MCF 10A (cell line): ENCODE results near the gene GABRA5. TPM values are rescaled to one million over a fixed set of nuclear protein-coding genes. Genes with fewer than 3 reads are reported as not detected.

Source experiments
- BruUV-seq: library from RNA; stranded (reverse); fragments of 400-500 nt; replicated peaks from 2 replicates; lab custom pipeline; 2021; lab: Mats Ljungman, UMichigan
- CTCF ChIA-PET: fragments of 300-600 bp; sonication (Branson Sonifier 250); formaldehyde crosslinking; extraction: SDS; loops from one replicate; lab custom pipeline; 2021; ENCODE audit warnings: antibody characterized with exemption, inconsistent platforms; lab: Yijun Ruan, JAX
- POLR2A ChIA-PET: fragments of 300-600, 350-650 bp; sonication (Branson Sonifier 250); formaldehyde crosslinking; extraction: SDS; loops from one replicate; lab custom pipeline; 2020; ENCODE audit warnings: antibody characterized with exemption, inconsistent platforms; lab: Yijun Ruan, JAX
- DNase-seq: peaks from one replicate; pipeline ENCODE4 v3.0.0-alpha.2; 2018; ENCODE audit not compliant: unreplicated experiment
- H3K27ac Mint-ChIP-seq: one replicate; pipeline ENCODE4 v1.8.0; 2022; ENCODE audit warnings: mild to moderate bottlenecking, low read depth, mixed read lengths; ENCODE audit not compliant: unreplicated experiment
- H3K27me3 Mint-ChIP-seq: one replicate; pipeline ENCODE4 v1.8.0; 2022; ENCODE audit warnings: mixed read lengths; ENCODE audit not compliant: insufficient read depth, unreplicated experiment
- H3K36me3 Mint-ChIP-seq: one replicate; pipeline ENCODE4 v1.8.0; 2022; ENCODE audit warnings: mild to moderate bottlenecking, moderate library complexity, mixed read lengths; ENCODE audit not compliant: insufficient read depth, unreplicated experiment
- H3K4me1 Mint-ChIP-seq: one replicate; pipeline ENCODE4 v1.8.0; 2022; ENCODE audit warnings: mixed read lengths; ENCODE audit not compliant: insufficient read depth, unreplicated experiment
- H3K4me3 Mint-ChIP-seq: one replicate; pipeline ENCODE4 v1.8.0; 2022; ENCODE audit warnings: mild to moderate bottlenecking, moderate library complexity, mixed read lengths; ENCODE audit not compliant: unreplicated experiment
- H3K9me3 Mint-ChIP-seq: one replicate; pipeline ENCODE4 v1.8.0; 2022; ENCODE audit warnings: mixed read lengths; ENCODE audit not compliant: unreplicated experiment
- CTCF ChIP-seq: fragments of 200-600 bp; IDR thresholded peaks from one replicate; pipeline ENCODE4 v1.8.0; 2022; ENCODE audit warnings: antibody characterized with exemption, mild to moderate bottlenecking; ENCODE audit not compliant: unreplicated experiment
- intact Hi-C: fragments of 100-400 bp; cut with micrococcal nuclease; formaldehyde crosslinking; loops from 2 replicates; pipeline ENCODE4 v1.14.1; 2022
- total RNA-seq: library from RNA; stranded (reverse); gene quantifications from 2 replicates; pipeline ENCODE4 v1.2.3, GENCODE V29; 2022

The GABRA5 gene
- total RNA-seq, 1 experiment from 2014 or later, result not detected

GRCh38 chr15:26882616-26883365 is 15.9 kb downstream of the GABRA5 start:
- CTCF ChIA-PET, result interaction anchor here (0.9 kb wide), 1 partner anchor 8 kb away, joined by 3 read pairs; no protein-coding TSS in a partner anchor
- no TSS peak for BruUV-seq
- DNase-seq, result no peak
- Mint-ChIP-seq H3K27ac (no peak overlapping the region), H3K9me3 (peaks cover 23% of the 10 kb centered on the region), H3K4me1 (no peaks in the 10 kb centered on the region), H3K27me3 (no peaks in the 10 kb centered on the region), H3K36me3 (no peaks in the 10 kb centered on the region), H3K4me3 (no peak overlapping the region)
- intact Hi-C loops, result no loop called here
- POLR2A ChIA-PET, result no interaction called here
- no peak for TF ChIP-seq CTCF

- BruUV-seq, result no TSS peak
- no peaks in the 10 kb centered on the region for H3K36me3 Mint-ChIP-seq
- no peak for DNase-seq
- no peak for TF ChIP-seq CTCF
- ChIA-PET CTCF (interaction anchor here (0.7 kb wide), 1 partner anchor 1032 kb away, joined by 3 read pairs; no protein-coding TSS in a partner anchor), POLR2A (no interaction called here)
- intact Hi-C loops, result no loop called here
- no peaks in the 10 kb centered on the region for H3K27me3 Mint-ChIP-seq
- H3K27ac Mint-ChIP-seq, result no peak overlapping the region
- H3K4me1 Mint-ChIP-seq, result no peaks in the 10 kb centered on the region
- no peak overlapping the region for H3K4me3 Mint-ChIP-seq
- H3K9me3 Mint-ChIP-seq, result peaks cover 23% of the 10 kb centered on the region
Measured at GRCh38 chr15:26883466-26883865, 16.6 kb downstream of the GABRA5 start.

GRCh38 chr15:26886566-26886965 is 19.7 kb downstream of the GABRA5 start:
- Mint-ChIP-seq H3K27me3 (no peaks in the 10 kb centered on the region), H3K9me3 (peaks cover 16% of the 10 kb centered on the region), H3K36me3 (no peaks in the 10 kb centered on the region), H3K4me1 (no peaks in the 10 kb centered on the region), H3K4me3 (no peak overlapping the region), H3K27ac (no peak overlapping the region)
- POLR2A ChIA-PET, result interaction anchor here (0.6 kb wide), 1 partner anchor 682 kb away, joined by 3 read pairs; no protein-coding TSS in a partner anchor
- CTCF ChIA-PET, result interaction anchor here (0.7 to 1.5 kb wide), 3 partner anchors 379 to 1239 kb away, joined by 3 to 5 read pairs (median 3); no protein-coding TSS in a partner anchor
- intact Hi-C loops, result no loop called here
- BruUV-seq, result no TSS peak
- no peak for TF ChIP-seq CTCF
- DNase-seq, result no peak

- no peak for TF ChIP-seq CTCF
- intact Hi-C loops, result no loop called here
- no peak for DNase-seq
- no peak overlapping the region for H3K4me3 Mint-ChIP-seq
- no peaks in the 10 kb centered on the region for H3K4me1 Mint-ChIP-seq
- POLR2A ChIA-PET, result no interaction called here
- H3K27me3 Mint-ChIP-seq, result no peaks in the 10 kb centered on the region
- CTCF ChIA-PET, result interaction anchor here (0.6 to 2.6 kb wide), 5 partner anchors 9 to 1401 kb away, joined by 3 to 18 read pairs (median 3); no protein-coding TSS in a partner anchor
- no TSS peak for BruUV-seq
- no peaks in the 10 kb centered on the region for H3K36me3 Mint-ChIP-seq
- H3K9me3 Mint-ChIP-seq, result peaks cover 24% of the 10 kb centered on the region
- H3K27ac Mint-ChIP-seq, result no peak overlapping the region
Measured at GRCh38 chr15:26887926-26888666, 21.2 kb downstream of the GABRA5 start.
